GM18505 (cell line): Measurements from ENCODE around the gene KCTD1.
"Not testable (repeated sequence)": the region's sequence is repeated elsewhere in the genome, so short reads cannot be mapped to it uniquely, and the experiment has no call there.

ENCODE experiments used
- ATAC-seq: cut with Tn5 transposase; IDR thresholded peaks from one replicate; pipeline ENCODE4 v1.9.1; 2021; ENCODE audit not compliant: unreplicated experiment
- POLR2A ChIP-seq: IDR thresholded peaks from 4 replicates; pipeline ENCODE4 v1.6.1; 2011; ENCODE audit warnings: borderline replicate concordance; ENCODE audit not compliant: insufficient read depth, insufficient read length; ENCODE audit errors: extremely low read depth

KCTD1 gene

DNA sequence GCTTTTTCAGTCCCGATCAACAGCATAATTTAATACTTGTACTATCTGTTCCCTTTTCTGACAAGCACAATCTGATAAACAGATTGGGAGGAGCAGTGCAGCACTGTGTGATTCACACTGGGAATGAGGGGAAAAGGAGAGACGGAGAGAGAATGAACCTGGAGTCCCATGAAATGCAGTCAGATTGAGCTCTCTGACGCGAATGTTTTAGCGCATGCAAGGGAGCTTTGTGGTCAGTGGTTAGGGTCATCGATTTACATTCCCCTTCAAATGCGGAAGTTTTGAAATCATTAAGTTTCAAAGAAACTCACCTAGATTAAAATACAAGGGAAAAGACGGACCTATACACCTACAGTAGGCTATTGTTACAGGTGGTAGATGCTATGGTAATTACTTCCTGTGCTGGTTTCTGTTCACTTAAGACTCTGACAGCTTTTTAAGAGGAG lies 99.6 kb downstream of the KCTD1 start:
- no peak for TF ChIP-seq POLR2A
- no peak for ATAC-seq

DNA sequence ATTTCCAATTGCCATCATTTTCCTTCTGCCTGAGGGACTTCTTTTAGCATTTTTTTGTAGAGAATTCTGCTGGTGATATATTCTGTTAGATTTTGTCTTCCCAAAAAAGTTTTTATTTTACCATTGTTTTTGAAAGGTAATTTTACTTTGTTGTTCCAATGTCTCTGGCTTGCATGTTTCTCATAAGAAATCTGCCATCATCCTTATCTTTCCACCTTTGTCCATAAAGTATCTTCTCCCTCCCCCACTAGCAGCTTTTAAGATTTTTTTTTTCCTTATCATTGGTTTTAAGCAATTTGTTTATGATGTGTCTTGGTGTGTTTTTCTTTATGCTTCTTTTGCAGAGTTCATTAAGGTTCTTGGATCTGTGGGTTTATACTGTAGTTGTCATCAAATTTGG lies 104.5 kb downstream of the KCTD1 start:
- no peak for ATAC-seq
- no peak for TF ChIP-seq POLR2A

DNA sequence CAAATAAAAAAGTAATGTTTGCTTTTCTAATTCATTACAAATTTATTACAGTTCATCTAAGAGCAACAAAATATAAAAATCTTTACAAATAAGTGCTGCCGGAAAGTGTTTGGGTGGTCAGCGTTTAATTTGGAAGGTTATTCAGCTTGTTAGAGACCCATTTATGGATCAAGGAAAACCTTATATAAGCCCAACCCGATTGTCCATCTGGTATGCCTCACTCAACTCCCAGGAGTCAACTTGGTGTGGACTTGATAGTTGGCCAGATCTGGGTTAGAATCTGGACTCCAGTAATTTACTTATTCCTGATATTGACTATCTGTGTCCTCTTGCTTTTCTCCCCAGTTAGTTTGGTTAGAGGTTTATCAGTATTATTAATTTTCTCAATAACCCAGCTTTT lies 106.2 kb downstream of the KCTD1 start:
- TF ChIP-seq POLR2A = no peak

DNA sequence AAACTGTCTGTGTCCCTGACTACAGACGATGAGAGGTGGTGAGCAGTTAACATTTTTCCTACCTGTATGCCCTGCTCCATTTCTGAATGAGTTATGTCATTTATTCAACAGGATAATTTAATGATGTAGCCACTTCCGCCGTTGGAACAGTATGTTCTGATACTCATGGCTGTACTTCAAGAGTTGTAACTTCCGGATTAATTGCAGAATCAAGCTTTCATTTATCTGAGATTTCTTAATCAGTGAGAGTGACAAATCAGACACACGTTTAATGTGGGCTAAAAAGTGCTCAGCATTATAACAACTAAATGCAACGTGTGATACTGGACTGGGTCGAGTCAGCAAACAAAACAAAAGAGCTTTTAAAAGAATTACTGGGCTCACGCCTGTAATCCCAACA lies 107.7 kb downstream of the KCTD1 start:
- no peak for TF ChIP-seq POLR2A
- no peak for ATAC-seq

More for the DNA sequence above, 106.2 kb downstream of the KCTD1 start:
- no peak for ATAC-seq

DNA sequence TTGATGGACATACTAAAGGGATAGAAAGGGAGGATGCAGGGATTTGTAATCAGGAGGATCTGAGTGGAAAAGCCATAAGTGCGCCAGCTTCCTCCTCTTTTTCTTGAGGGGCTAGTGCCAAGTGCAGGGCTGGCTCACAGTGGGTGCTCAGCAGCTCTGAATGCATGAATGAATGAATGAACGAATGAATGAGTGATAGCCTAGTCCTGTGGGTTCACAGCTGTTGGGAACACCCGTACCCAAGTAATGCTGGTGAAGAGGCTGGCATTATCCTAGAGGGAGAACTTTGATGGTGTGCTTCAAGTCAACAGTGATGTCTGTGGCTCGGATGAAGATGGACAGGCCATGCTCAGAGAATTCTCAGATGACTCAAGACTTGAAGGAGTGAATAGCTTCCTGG lies 108.8 kb downstream of the KCTD1 start:
- no peak for TF ChIP-seq POLR2A
- no peak for ATAC-seq

DNA sequence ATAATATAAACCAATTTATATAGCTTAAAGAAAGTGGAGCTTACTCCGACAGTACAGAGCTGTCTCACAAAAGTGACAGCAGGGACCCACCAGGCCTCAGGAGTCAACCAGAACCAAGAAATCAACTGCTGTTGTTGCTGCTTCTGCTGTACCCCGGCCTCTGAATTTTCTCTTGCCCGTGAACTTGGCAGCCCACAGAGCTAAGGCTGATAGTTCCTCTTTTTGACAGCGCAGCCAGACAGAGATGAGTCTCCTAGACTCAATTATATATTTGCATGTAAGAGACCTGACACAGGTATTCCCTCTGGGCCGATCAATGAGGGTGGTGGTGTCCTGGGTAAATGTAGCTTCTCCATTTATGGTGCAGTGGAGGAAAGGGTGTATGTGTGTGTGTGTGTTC lies 109.4 kb downstream of the KCTD1 start:
- ATAC-seq = peak; percentile 99
- TF ChIP-seq POLR2A = no peak

DNA sequence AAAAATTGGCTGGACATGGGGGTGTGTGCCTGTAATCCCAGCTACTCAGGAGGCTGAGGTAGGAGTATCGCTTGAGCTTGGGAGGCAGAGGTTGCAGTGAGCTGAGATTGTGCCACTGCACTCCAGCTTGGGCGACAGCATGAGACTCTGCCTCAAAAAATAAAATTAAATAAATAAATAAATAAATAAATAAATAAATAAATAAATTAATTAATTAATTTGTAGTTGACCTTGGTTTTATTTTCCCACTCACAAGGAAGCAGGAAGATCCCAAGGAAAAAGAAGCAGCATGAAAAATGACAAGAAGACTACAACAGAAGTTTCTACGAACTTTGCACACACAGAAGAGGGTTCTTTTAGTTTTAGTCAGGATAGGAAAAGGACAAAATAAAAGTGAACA lies 110.7 kb downstream of the KCTD1 start:
- not testable (repeated sequence) for ATAC-seq

DNA sequence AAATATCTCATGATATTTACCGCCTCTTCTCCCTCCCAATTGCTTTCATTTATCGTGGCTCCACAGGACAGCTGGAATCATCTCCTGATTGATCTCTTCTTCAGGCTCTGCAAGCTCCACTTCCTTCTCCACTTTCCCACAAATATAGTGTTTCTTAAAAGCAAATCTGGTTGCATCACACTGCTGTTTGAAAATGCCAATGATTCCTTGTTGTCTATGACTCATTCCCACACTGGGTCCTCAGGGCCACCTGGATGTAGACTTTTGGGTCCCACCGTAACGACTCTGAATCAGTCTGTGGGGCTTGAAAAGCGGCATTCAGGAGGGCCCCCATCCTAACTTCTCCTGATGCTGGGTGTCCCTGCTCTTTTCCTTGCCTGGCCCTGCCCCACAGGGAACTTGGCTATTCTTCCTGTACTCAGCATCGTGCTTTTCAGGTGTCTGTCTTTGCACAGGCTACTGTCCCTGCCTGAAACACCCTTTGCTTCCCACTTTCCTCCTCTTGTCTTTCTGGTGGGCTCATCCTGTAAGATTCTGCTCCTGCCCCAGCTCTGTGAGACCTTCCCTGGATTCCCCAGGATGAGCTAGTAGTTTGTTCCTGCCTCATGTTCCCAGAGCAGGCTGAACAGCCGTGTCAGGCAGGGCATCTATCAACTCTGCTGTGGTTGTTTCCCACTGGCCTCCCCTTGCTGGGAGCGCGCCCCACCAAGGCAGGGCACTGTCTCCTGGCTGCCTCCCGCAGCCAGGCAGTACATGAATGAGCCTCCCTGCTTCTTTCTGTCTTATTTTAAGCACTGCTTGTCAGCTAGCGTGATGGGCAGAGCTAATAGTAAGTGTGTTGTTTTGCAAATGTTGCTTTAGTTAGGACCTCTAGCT lies 111.9 kb downstream of the KCTD1 start:
- no peak for TF ChIP-seq POLR2A
- ATAC-seq = no peak

DNA sequence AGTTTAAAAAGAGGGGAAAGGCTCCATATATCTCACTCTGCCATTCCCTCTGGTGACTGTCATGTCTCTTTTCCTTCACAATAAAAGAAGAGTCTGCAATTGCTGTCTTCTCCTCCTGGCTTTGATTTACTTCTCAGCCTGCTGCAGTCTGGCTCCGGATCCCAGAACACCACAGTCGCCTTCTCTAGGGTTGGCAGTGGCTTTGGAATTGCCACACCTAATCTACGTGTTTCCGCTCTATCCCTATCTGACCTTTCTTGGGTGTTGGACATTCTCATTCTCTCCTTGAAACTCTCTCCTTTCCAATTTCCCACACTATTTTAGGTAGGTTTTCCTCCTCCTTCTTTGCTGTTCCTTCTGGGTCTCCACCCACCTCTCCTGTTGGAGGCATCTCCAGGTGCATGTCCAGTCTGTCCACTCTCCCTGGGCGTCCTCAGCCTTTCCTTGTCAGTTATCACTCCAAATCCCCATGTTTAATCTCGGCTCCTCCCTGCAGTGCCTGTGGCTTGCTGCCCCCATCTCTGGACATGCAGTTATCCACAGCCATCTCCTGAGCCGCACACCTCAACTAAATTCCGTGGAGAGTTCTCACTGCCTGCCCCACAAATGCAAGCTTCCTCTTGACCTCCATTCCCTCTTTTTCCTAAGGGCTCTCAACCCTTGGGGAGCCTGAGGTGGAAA lies 112.8 kb downstream of the KCTD1 start:
- no peak for ATAC-seq

DNA sequence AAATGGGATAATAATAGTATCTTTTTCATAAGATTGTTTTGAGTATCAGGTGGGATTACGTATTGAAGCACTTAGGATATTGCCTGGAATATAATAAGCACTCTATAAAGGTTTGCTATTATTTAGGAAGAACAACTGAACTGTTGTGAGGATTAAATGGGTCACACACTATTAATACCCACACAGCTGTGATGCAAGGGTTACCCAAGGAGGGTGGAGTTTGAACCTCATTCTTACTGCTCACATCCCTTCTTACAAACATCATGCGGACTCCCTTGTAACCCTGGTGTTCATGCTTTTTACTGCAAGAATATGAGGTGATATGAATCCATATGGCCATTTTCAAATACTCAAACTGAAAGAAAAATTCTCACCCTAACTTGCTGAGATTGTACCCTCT lies 113.5 kb downstream of the KCTD1 start:
- ATAC-seq = no peak
- TF ChIP-seq POLR2A = no peak

More for the DNA sequence above, 112.8 kb downstream of the KCTD1 start:
- TF ChIP-seq POLR2A = no peak

DNA sequence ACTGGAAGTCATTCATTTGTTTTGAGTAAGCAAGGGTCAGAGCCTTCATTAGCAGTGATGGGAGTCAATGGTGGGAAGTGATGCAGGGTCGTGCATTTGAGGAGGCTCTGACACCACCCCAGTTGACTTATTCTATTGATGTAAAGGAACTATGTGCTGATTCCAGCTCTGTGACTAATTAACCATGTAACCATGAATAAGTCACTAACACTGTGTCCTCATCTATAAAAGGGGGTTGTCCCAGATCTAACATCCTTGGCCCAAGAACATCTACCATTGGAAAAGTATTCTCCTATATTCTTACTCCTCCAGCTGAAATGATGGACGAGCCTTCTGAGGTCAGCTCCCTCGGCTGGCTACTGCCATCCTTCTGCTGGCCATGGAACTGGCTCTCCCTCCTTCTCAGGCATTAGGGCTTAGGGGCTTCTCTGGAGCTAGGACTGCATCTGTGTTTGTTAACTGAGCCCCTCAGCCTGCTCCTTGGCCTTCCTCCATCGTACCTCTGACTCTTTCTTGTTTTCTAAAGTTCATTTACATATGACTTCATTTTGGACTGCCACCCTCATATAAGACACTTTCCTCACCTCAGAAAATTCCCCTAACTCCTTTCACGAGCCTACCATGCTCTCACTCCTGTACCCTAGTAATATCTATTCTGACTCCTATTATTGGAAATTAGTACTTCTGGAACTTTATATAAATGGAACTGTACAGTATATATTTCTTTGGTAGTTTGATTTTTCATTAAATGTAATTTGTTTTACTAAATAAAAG lies 115.5 kb downstream of the KCTD1 start:
- no peak for ATAC-seq
- no peak for TF ChIP-seq POLR2A

DNA sequence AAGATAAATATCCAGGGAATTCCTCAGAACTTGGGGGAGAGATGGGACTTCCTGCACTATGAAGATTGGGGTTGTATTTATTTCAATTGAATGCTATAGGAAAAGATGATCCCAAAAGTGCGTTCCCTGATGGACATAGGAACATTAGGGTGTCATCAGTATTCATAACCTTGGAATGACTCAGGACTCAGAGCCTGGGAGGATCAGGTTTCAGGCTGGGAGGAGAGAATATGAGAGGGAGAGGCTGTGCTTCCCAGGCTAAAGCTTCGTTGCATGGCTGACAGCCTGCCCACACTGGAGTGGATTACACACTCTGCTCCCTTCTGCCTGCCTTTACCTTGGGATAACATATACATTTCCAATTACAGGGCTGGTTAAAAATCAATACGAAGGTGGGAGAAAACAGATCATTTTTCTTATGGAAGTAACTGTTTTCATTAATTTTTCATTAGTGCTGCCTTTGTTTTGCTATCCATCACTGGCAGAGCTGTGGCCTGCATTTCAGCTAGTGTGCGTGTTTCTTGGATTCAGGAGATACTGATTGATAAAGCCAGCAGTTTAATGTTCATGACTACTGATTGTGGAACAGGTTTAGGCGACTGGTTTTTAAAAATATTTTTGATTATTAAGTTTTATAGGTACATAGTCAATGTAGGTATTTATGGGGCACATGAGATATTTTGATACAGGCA lies 118.7 kb downstream of the KCTD1 start:
- no peak for TF ChIP-seq POLR2A
- no peak for ATAC-seq

DNA sequence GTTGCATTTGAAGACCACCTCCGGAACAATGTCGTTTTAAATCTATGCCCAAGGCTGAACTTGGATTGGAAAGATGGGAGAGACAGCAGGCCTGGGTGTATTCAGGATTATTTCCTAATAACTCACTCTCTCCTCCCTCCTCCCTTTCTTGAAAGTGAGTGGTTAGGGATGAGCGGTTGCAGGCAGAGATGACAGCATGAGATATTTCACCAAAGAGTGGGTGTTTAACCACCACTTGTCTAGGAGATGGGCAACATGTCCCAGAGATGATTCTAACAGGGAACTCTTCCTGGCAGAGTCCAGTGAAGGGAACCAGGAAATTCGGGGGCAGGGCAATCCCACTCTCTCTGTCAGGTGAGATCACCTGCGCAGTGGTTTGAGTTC lies 123.2 kb downstream of the KCTD1 start:
- no peak for TF ChIP-seq POLR2A
- ATAC-seq = no peak
